Activated CD8-positive, alpha-beta T cell treated with anti-CD3 and anti-CD28 coated beads for 36 hours (primary cell): ENCODE data around the gene RPH3AL. TPM values are rescaled to one million over a fixed set of nuclear protein-coding genes. Genes with fewer than 3 reads are reported as not detected.

ENCODE experiments used
- ATAC-seq: fragments of 200-7000 bp; cut with Tn5 transposase; one replicate; pipeline ENCODE4 v1.10.0; 2021; ENCODE audit warnings: mild to moderate bottlenecking, moderate library complexity
- CTCF ChIA-PET: fragments of 350-600 bp; sonication (Branson Sonifier 250); formaldehyde crosslinking; loops from one replicate; lab custom pipeline; 2021; ENCODE audit warnings: antibody characterized with exemption; lab: Charles Lee
- POLR2A ChIA-PET: fragments of 350-600 bp; sonication (Branson Sonifier 250); formaldehyde crosslinking; loops from one replicate; lab custom pipeline; 2021; ENCODE audit warnings: antibody characterized with exemption; lab: Charles Lee
- DNase-seq: peaks from one replicate; pipeline ENCODE4 v3.0.0-alpha.2; 2020
- H3K27ac Mint-ChIP-seq: one replicate; pipeline ENCODE4 v1.8.0; 2021; ENCODE audit warnings: mild to moderate bottlenecking, mixed read lengths
- H3K27me3 Mint-ChIP-seq: one replicate; pipeline ENCODE4 v1.8.0; 2021; ENCODE audit warnings: mixed read lengths
- H3K36me3 Mint-ChIP-seq: one replicate; pipeline ENCODE4 v1.8.0; 2021; ENCODE audit warnings: low read depth, mixed read lengths
- H3K4me1 Mint-ChIP-seq: one replicate; pipeline ENCODE4 v1.8.0; 2021; ENCODE audit warnings: low read depth, mixed read lengths
- H3K4me3 Mint-ChIP-seq: one replicate; pipeline ENCODE4 v1.8.0; 2021; ENCODE audit warnings: mild to moderate bottlenecking, moderate library complexity, mixed read lengths
- H3K9me3 Mint-ChIP-seq: one replicate; pipeline ENCODE4 v1.8.0; 2021; ENCODE audit warnings: mixed read lengths
- CTCF ChIP-seq: fragments of 200-600 bp; IDR thresholded peaks from one replicate; pipeline ENCODE4 v1.8.0; 2022; ENCODE audit warnings: antibody characterized with exemption, mild to moderate bottlenecking
- intact Hi-C: fragments of 100-400 bp; cut with micrococcal nuclease; formaldehyde crosslinking; loops from one replicate; pipeline ENCODE4 v1.10.0; 2022
- total RNA-seq, 2 experiments: library from RNA; stranded (reverse); gene quantifications; one replicate each; pipeline ENCODE4 v1.2.3, GENCODE V29; 2021

The RPH3AL gene
- total RNA-seq, 2 experiments from 2014 or later = 0.72 to 1.1 TPM

- Mint-ChIP-seq H3K4me1 (peaks cover 7% of the 10 kb centered on the region), H3K27ac (no peak overlapping the region), H3K36me3 (no peaks in the 10 kb centered on the region), H3K9me3 (no peaks in the 10 kb centered on the region), H3K4me3 (no peak overlapping the region), H3K27me3 (no peaks in the 10 kb centered on the region)
- no peak for TF ChIP-seq CTCF
- POLR2A ChIA-PET = no interaction called here
- ATAC-seq (no peak), DNase-seq (no peak)
- intact Hi-C loops = no loop called here
- CTCF ChIA-PET = no interaction called here
Observed at GRCh38 chr17:286571-286970, 66.0 kb downstream of the RPH3AL start.

GRCh38 chr17:285751-286422, 66.7 kb downstream of the RPH3AL start:
- no peaks in the 10 kb centered on the region for H3K9me3 Mint-ChIP-seq
- no peak overlapping the region for H3K4me3 Mint-ChIP-seq
- intact Hi-C loops = no loop called here
- DNase-seq = no peak
- no peak for ATAC-seq
- ChIA-PET CTCF (no interaction called here), POLR2A (no interaction called here)
- no peaks in the 10 kb centered on the region for H3K36me3 Mint-ChIP-seq
- H3K4me1 Mint-ChIP-seq = peaks cover 7% of the 10 kb centered on the region
- H3K27ac Mint-ChIP-seq = no peak overlapping the region
- no peaks in the 10 kb centered on the region for H3K27me3 Mint-ChIP-seq
- TF ChIP-seq CTCF = no peak

DNA sequence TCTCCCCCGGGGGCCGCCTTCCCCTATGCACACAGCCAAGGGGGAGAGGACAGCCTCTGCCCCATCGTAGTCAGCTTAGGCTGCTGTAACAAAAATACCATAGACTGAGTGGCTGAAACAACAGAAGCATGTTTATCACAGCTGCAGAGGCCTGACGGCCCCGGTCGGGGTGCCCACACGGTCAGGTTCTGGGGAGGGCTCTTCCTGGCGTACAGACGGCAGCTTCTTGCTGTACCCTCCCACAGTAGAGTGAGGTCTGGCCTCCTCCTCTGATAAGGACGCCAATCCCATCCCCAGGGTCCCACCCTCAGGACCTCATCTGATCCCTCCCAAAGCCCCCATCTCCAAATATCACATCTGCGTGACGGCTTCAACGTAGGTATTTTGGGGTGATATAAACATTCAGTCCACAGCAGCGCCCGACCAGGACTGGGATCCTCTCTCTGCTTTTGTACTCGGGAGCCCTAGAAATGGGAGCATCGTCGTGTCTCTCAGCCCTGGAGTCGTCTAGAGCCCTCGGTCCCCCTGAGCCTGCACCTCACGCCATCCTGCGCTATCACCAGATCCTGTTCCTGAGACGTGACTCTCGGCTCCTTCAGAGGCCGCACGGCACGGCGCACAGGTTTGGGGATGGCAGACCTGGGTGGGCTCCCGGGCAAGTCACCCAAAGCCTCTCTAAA, 67.8 kb downstream of the RPH3AL start:
- DNase-seq (no peak), ATAC-seq (no peak)
- intact Hi-C loops = no loop called here
- Mint-ChIP-seq H3K27me3 (no peaks in the 10 kb centered on the region), H3K9me3 (no peaks in the 10 kb centered on the region), H3K27ac (no peak overlapping the region), H3K4me3 (no peak overlapping the region), H3K4me1 (peaks cover 7% of the 10 kb centered on the region), H3K36me3 (no peaks in the 10 kb centered on the region)
- ChIA-PET POLR2A (no interaction called here), CTCF (no interaction called here)
- TF ChIP-seq CTCF = no peak

- ATAC-seq = no peak
- CTCF ChIA-PET = no interaction called here
- no peak overlapping the region for H3K27ac Mint-ChIP-seq
Observed at GRCh38 chr17:283911-284675, 68.5 kb downstream of the RPH3AL start.

More at GRCh38 chr17:283911-284675, 68.5 kb downstream of the RPH3AL start:
- intact Hi-C loops = no loop called here
- no peaks in the 10 kb centered on the region for H3K36me3 Mint-ChIP-seq
- POLR2A ChIA-PET = no interaction called here
- DNase-seq = no peak
- no peak overlapping the region for H3K4me3 Mint-ChIP-seq
- peaks cover 3% of the 10 kb centered on the region for H3K4me1 Mint-ChIP-seq
- no peak for TF ChIP-seq CTCF
- H3K9me3 Mint-ChIP-seq = no peaks in the 10 kb centered on the region
- H3K27me3 Mint-ChIP-seq = no peaks in the 10 kb centered on the region
